ENCODE results near the gene SOX6.

The SOX6 gene

GRCh38 chr11:16271258-16271657, 85.1 kb downstream of the SOX6 start:
- in situ Hi-C loops (cut with HindIII; ENCODE audit: low pct_ligation_motif_present, low sequenced_read_pairs): no loop called here
- Histone ChIP-seq H3K27ac (no peak overlapping the region), H3K27me3 (replicated peaks) (no peaks in the 10 kb centered on the region), H3K4me3 (ENCODE audit: low read depth, low read length) (no peak overlapping the region), H3K36me3 (replicated peaks) (no peaks in the 10 kb centered on the region)
- DNase-seq: no peak
- no peak for TF ChIP-seq CTCF (IDR thresholded peaks at IDR 0.05; ENCODE audit: low read depth, low read length, missing control alignments)

- no peak for TF ChIP-seq CTCF (IDR thresholded peaks at IDR 0.05; ENCODE audit: low read depth, low read length, missing control alignments)
- H3K4me3 ChIP-seq (ENCODE audit: low read depth, low read length): no peak overlapping the region
- H3K36me3 ChIP-seq (replicated peaks): no peaks in the 10 kb centered on the region
These were observed 90.3 kb downstream of the SOX6 start for GRCh38 chr11:16266021-16266420.

GRCh38 chr11:16265022-16265421, 91.3 kb downstream of the SOX6 start:
- H3K27ac ChIP-seq: no peak overlapping the region
- TF ChIP-seq CTCF (IDR thresholded peaks at IDR 0.05; ENCODE audit: low read depth, low read length, missing control alignments): no peak
- in situ Hi-C loops (cut with HindIII; ENCODE audit: low pct_ligation_motif_present, low sequenced_read_pairs): no loop called here

More at GRCh38 chr11:16266021-16266420, 90.3 kb downstream of the SOX6 start:
- in situ Hi-C loops (cut with HindIII; ENCODE audit: low pct_ligation_motif_present, low sequenced_read_pairs): no loop called here
- no peak overlapping the region for H3K27ac ChIP-seq
- DNase-seq: no peak
- no peaks in the 10 kb centered on the region for H3K27me3 ChIP-seq (replicated peaks)

GRCh38 chr11:16262645-16262955, 93.7 kb downstream of the SOX6 start:
- DNase-seq: no peak
- Histone ChIP-seq H3K27ac (no peak overlapping the region), H3K27me3 (replicated peaks) (no peaks in the 10 kb centered on the region), H3K4me3 (ENCODE audit: low read depth, low read length) (no peak overlapping the region), H3K36me3 (replicated peaks) (no peaks in the 10 kb centered on the region)
- no peak for TF ChIP-seq CTCF (IDR thresholded peaks at IDR 0.05; ENCODE audit: low read depth, low read length, missing control alignments)
- in situ Hi-C loops (cut with HindIII; ENCODE audit: low pct_ligation_motif_present, low sequenced_read_pairs): no loop called here

More at GRCh38 chr11:16265022-16265421, 91.3 kb downstream of the SOX6 start:
- Histone ChIP-seq H3K4me3 (ENCODE audit: low read depth, low read length) (no peak overlapping the region), H3K36me3 (replicated peaks) (no peaks in the 10 kb centered on the region), H3K27me3 (replicated peaks) (no peaks in the 10 kb centered on the region)
- DNase-seq: no peak

GRCh38 chr11:16261836-16262644, 94.3 kb downstream of the SOX6 start:
- in situ Hi-C loops (cut with HindIII; ENCODE audit: low pct_ligation_motif_present, low sequenced_read_pairs): no loop called here

More at GRCh38 chr11:16261836-16262644, 94.3 kb downstream of the SOX6 start:
- no peak overlapping the region for H3K27ac ChIP-seq
- H3K4me3 ChIP-seq (ENCODE audit: low read depth, low read length): no peak overlapping the region
- H3K36me3 ChIP-seq (replicated peaks): no peaks in the 10 kb centered on the region
- DNase-seq: no peak
- H3K27me3 ChIP-seq (replicated peaks): no peaks in the 10 kb centered on the region
- TF ChIP-seq CTCF (IDR thresholded peaks at IDR 0.05; ENCODE audit: low read depth, low read length, missing control alignments): no peak

All from brain microvascular endothelial cell (primary cell).